ENCODE measurements around the gene PLA2G4D.

DNA sequence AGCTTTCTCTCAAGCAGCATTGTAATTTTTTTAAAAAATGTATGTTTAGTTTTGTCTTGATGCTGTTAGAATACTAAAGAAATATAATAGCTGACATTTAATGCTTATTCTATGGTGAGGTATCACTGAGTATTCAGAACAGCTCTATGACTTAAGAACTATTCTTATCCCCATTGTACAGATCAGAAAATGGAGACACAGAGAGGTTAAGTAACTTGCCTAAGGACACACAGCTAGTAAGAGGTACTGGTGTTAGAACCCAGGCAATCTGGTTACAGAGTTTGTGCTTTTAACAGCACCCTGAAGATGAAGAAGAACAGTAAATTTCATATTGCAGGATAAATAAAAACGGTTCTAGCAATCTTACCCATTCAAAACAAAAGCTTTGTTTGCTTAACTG lies 15.5 kb downstream of the PLA2G4D start:
- TF ChIP-seq RAD21 (IDR thresholded peaks at IDR 0.05; ENCODE audit: low read length) (no peak), CTCF (IDR thresholded peaks at IDR 0.05) (no peak), EP300 (IDR thresholded peaks at IDR 0.05; ENCODE audit: borderline replicate concordance in 1 of 2, low read depth in 1 of 2, low read length in 1 of 2) (no peak), SIN3A (IDR thresholded peaks at IDR 0.05; ENCODE audit: borderline replicate concordance, low read depth, low read length) (no peak), ELF1 (IDR thresholded peaks at IDR 0.05) (no peak), RFX5 (IDR thresholded peaks at IDR 0.05; ENCODE audit: low read length) (no peak), MAX (IDR thresholded peaks at IDR 0.05; ENCODE audit: low read depth) (no peak), EZH2phosphoT487 (IDR thresholded peaks at IDR 0.05; ENCODE audit: borderline replicate concordance, low read depth) (no peak), POLR2AphosphoS5 (IDR thresholded peaks at IDR 0.05; ENCODE audit: low read depth, low read length) (no peak), CHD2 (IDR thresholded peaks at IDR 0.05; ENCODE audit: low read length, partially characterized antibody) (no peak), MXI1 (IDR thresholded peaks at IDR 0.05; ENCODE audit: low read depth, low read length) (no peak)

Data from SK-N-SH (cell line).